Thyroid gland (tissue), 4 donors: ENCODE measurements around the gene SFT2D3. TPM values are rescaled to one million over a fixed set of nuclear protein-coding genes. Genes with fewer than 3 reads are reported as not detected.

ENCODE experiments used
- DNase-seq, 2 donors: peaks; one replicate each; pipeline ENCODE4 v3.0.0-alpha.2; 2019
- H3K27ac ChIP-seq, 3 donors: fragments of 200-600 bp; sonication (generic); 1 replicate in 2 of 3; 2 replicates in 1 of 3; pipeline ENCODE4 v1.5.1; 2016 to 2019; ENCODE audit warnings: mild to moderate bottlenecking in 1 of 3, moderate library complexity in 1 of 3
- H3K27me3 ChIP-seq: fragments of 200-600 bp; sonication (generic); one replicate; pipeline ENCODE4 v1.5.1; 2019
- H3K36me3 ChIP-seq, 2 donors: fragments of 200-600 bp; sonication (generic); one replicate each; pipeline ENCODE4 v1.5.1; 2016 to 2019
- H3K4me1 ChIP-seq, 2 donors: fragments of 200-600 bp; sonication (generic); one replicate each; pipeline ENCODE4 v1.5.1; 2017 to 2019
- H3K4me3 ChIP-seq, 3 donors: fragments of 200-600 bp; sonication (generic); replicated peaks in 1 of 3; 1 replicate in 2 of 3; 2 replicates in 1 of 3; pipeline ENCODE4 v1.5.1; 2016; ENCODE audit warnings: mild to moderate bottlenecking in 1 of 3
- H3K9me3 ChIP-seq: fragments of 200-600 bp; sonication (generic); one replicate; pipeline ENCODE4 v1.5.1; 2017
- POLR2A ChIP-seq, 2 donors: fragments of 450-650 bp; IDR thresholded peaks; one replicate each; pipeline ENCODE4 v1.6.1; 2017; ENCODE audit warnings: antibody characterized with exemption in 2 of 2, mild to moderate bottlenecking in 2 of 2, moderate library complexity in 1 of 2
- WGBS, 2 donors: methylation state at CpG; one replicate each; pipeline ENCODE4 v1.1.5; 2017; 5-methylcytosine and 5-hydroxymethylcytosine counted together
- intact Hi-C: fragments of 100-400 bp; cut with DNase I; formaldehyde crosslinking; loops from one replicate; pipeline ENCODE4 v1.15.1; 2023
- total RNA-seq, 4 donors: library from RNA; depleted of rRNA; stranded (reverse); fragments of >200 nt; gene quantifications; one replicate each; pipeline ENCODE4 v1.2.3, GENCODE V29; 2016
- TF ChIP-seq, protein P1 (sequence below), 6 experiments: fragments of 200-600 bp in 3 of 6; fragments of 450-650 bp in 3 of 6; sonication (generic) in 3 of 6; IDR thresholded peaks; one replicate each; pipeline ENCODE4 v1.5.1; 2016 to 2019; ENCODE audit warnings: antibody characterized with exemption in 6 of 6, mild to moderate bottlenecking in 2 of 6, inconsistent platforms in 1 of 6, moderate library complexity in 1 of 6

Gene SFT2D3
- total RNA-seq, 4 donors from 2014 or later, result 14.0 to 17.9 (median 16.1) TPM

DNA sequence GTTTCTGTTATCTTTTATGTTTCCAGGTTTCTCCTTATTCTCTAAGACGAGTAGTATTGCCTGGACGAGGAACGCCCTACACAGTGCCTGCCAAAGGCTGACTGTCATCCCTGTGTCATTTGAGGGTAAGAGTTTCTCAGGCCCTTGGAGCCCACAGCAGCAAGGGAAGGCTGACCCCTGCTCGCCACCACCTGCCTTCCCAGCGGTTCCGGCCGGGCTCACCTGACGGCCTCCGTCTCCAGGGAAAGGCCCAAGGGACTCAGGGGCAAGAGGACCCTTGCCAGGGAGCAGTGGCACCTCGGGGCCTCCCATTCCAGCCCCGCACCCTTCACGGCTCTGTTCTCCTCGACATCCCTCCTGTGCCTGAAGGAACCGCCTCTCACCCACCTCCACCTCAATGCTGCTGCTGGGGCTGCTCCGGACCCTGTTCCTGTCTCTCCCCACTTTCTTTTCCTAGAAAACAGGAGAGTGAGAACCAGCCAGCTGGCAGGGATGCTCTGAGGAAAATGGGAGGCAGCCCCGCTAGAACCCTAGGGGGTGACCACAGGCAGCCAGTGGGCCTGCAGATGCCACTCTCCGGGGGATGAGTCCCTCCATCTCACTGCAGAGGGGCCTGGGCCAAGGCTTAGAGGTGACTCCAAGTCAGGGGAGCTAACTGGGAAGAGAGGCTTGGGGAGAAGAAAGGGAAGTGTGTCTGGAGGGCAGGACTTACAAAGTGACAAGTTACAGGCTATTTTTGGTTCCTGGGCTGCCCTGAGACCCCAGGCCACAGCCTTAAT is 27.8 kb upstream of the SFT2D3 start:
- peak overlapping the region; percentile 26 to 62 (median 51) for H3K27ac ChIP-seq
- peaks cover 8 to 16% of the 10 kb centered on the region in 2 donors for H3K4me1 ChIP-seq
- H3K4me3 ChIP-seq, result peak overlapping the region in 1 of 3 donors; percentile 58
- WGBS, 2 donors, result 75 to 88% methylated on average over 16 to 17 of the region's 17 CpGs
- intact Hi-C loops, result no loop called here
- no peaks in the 10 kb centered on the region for H3K27me3 ChIP-seq
- no peak for DNase-seq
- H3K36me3 ChIP-seq, result no peaks in the 10 kb centered on the region
- H3K9me3 ChIP-seq, result no peaks in the 10 kb centered on the region
- TF ChIP-seq, protein P1, sequence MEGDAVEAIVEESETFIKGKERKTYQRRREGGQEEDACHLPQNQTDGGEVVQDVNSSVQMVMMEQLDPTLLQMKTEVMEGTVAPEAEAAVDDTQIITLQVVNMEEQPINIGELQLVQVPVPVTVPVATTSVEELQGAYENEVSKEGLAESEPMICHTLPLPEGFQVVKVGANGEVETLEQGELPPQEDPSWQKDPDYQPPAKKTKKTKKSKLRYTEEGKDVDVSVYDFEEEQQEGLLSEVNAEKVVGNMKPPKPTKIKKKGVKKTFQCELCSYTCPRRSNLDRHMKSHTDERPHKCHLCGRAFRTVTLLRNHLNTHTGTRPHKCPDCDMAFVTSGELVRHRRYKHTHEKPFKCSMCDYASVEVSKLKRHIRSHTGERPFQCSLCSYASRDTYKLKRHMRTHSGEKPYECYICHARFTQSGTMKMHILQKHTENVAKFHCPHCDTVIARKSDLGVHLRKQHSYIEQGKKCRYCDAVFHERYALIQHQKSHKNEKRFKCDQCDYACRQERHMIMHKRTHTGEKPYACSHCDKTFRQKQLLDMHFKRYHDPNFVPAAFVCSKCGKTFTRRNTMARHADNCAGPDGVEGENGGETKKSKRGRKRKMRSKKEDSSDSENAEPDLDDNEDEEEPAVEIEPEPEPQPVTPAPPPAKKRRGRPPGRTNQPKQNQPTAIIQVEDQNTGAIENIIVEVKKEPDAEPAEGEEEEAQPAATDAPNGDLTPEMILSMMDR (IDR thresholded peaks at IDR 0.05), result no peak
- no peak for TF ChIP-seq POLR2A (IDR thresholded peaks at IDR 0.05)

DNA sequence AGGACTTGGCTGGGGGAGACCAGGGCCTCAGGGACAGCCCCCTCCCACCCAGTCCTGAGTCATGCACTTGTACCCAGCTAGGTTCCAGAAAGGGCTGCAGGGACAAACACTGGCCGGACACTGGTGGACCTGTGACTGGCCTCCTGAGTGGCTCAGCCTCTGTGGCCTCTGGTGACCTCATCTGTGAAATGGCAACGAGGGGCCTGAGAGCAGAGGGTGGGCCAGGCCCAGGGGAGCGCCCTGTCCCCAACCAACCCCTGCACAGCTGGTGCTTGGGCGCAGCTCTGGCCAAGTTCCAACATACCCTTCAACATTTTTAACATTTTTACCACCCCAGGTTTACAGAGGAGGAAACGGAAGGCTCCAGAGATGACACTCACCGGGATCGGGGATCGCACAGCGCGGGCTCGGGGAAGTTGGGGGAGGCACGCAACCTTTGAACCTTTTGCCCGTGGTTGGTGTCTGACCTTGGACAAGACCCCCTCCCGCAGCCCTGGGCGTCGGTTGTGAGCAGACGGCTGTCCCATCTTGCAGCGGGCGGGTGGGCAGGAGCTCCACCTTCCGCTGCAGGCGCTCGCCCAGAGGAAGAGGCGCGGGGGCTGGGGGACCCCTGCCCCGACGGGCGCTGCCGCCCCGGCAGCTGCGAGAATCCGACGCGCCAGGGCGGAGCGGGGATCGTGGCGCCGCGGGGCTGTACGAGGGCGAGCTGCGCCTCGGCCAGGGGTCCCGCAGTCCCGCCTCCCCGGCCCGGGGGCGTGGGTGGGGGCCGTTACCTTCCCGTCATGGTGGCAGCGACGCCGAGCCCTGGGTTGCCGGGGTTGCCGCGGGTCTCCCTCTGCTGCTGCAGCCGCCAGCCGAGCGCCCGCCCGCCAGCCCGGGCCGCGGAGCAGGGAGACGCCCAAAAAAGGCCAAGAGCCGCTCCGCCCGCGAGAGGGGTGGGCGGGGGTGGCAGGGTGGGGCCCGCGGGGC is 26.8 kb upstream of the SFT2D3 start:
- intact Hi-C loops, result no loop called here

DNA sequence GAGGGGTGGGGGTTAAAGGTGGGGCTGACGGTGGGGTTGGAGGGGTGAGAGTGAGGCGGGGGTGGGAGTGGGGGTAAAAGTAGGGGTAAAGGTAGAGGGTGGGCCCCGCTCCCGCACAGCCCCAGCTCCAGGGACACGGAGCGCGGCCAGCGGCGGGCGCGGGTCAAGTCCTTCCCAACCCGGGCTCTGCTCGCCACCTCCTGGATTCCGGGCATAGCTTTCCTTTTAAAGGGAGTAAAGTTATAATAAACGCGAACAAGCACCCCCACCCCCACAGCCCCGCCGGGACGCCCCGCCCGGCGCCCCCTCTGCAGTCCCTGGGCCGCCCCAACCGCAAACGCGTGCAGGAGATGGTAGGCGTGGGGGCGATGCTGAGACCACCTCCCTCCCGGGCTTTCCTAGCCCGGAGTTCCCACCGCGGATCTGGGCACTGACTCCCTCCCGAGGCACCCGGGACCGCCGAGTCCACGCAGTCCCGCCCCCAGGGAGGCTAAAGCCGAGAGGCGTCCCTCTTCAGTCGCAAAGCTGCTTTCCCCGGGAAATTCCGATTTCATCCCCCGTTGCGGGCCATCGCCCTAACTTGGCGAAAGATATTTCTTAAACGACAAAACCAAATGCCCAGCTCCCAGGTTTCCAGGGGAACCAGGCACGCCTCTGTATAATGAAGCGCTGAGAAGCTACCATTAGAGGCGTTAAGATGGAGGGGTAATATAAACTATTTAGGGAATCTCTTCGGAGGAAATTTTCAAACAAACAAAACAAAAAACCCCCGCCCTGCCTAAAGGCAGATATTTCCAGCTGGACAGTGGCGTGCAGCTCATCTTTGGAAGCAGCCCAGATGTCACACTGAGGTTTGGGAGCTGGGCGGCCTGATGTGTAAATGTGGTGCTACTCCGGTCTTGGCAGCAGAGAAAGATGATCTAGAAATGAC is 25.7 kb upstream of the SFT2D3 start, which contains the start of gene LIMS2:
Gene LIMS2 (minus strand): TSS at position 200 of the 931 bp plus-strand sequence. CDS start 506 bp downstream, outside the sequence.
- peak within 1 kb of the TSS; percentile 51 to 62 (median 60) for H3K27ac ChIP-seq
- intact Hi-C loops, result no loop called here
- H3K36me3 ChIP-seq, result no peaks in the 10 kb centered on the region
- peak within 1 kb of the TSS; percentile 22 to 58 (median 33) for H3K4me3 ChIP-seq
- H3K27me3 ChIP-seq, result no peaks in the 10 kb centered on the region
- no peaks in the 10 kb centered on the region for H3K9me3 ChIP-seq
- peaks cover 8 to 16% of the 10 kb centered on the region in 2 donors for H3K4me1 ChIP-seq
- DNase-seq, result peak; percentile 32 to 33
- WGBS, 2 donors, result 6 to 7% methylated on average over 43 to 46 of the region's 56 CpGs
- TF ChIP-seq, protein P1 (IDR thresholded peaks at IDR 0.05), result peak in 1 of 6 experiments; percentile 10
- TF ChIP-seq POLR2A (IDR thresholded peaks at IDR 0.05), result no peak

More for the DNA sequence above, 26.8 kb upstream of the SFT2D3 start:
- Histone ChIP-seq H3K36me3 (no peaks in the 10 kb centered on the region), H3K4me1 (peaks cover 8 to 16% of the 10 kb centered on the region in 2 donors), H3K4me3 (peak overlapping the region; percentile 22 to 58 (median 33)), H3K9me3 (no peaks in the 10 kb centered on the region), H3K27me3 (no peaks in the 10 kb centered on the region), H3K27ac (peak overlapping the region; percentile 51 to 62 (median 60))
- 20 to 25% methylated on average over 15 to 17 of the region's 72 CpGs for WGBS, 2 donors
- TF ChIP-seq, protein P1 (IDR thresholded peaks at IDR 0.05), result no peak
- no peak for TF ChIP-seq POLR2A (IDR thresholded peaks at IDR 0.05)
- DNase-seq, result no peak

DNA sequence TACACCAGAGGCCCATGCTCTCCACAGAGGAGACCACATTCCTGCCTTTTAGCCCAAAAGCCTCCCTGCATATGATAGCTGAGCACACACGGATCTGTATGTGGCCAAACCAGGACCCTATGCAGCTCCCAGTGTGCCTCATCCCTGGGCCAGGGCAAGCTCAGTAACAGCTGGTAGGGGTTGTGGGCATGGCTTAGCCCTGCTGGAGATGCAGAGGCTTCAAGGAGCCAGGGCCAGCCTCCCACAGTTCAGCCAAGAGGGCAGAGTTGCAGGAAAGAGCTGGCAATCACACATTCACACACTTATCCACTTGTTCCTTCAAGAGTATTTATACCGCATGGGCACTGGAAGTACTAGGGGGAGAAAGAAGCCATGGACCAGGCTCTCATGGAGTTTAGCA is 24.4 kb upstream of the SFT2D3 start:
- no peaks in the 10 kb centered on the region for H3K9me3 ChIP-seq
- H3K4me1 ChIP-seq, result peaks cover 8 to 16% of the 10 kb centered on the region in 2 donors
- WGBS, 2 donors, result 75 to 76% methylated on average over 2 of the region's 2 CpGs
- H3K36me3 ChIP-seq, result no peaks in the 10 kb centered on the region
- no peak for DNase-seq
- H3K27me3 ChIP-seq, result no peaks in the 10 kb centered on the region
- no peak overlapping the region for H3K27ac ChIP-seq
- no peak for TF ChIP-seq POLR2A (IDR thresholded peaks at IDR 0.05)
- TF ChIP-seq, protein P1 (IDR thresholded peaks at IDR 0.05), result no peak
- no peak overlapping the region for H3K4me3 ChIP-seq
- intact Hi-C loops, result no loop called here
